OCI-LY1 (cell line): ENCODE data around the gene RPP25L.

Experiments used
- H2AFZ ChIP-seq: fragments of 200-600 bp; sonication (generic), shearing (Covaris generic); 2 replicates; pipeline ENCODE4 v1.6.0; 2014; ENCODE audit warnings: antibody characterized with exemption, mild to moderate bottlenecking, low read length
- H3F3A ChIP-seq: fragments of 200-600 bp; sonication (generic), shearing (Covaris generic); 2 replicates; pipeline ENCODE4 v1.6.0; 2014; ENCODE audit warnings: mild to moderate bottlenecking, antibody characterized with exemption, low read length, moderate library complexity; ENCODE audit not compliant: insufficient read depth
- H3K27ac ChIP-seq: fragments of 200-600 bp; sonication (generic); 2 replicates; pipeline ENCODE4 v1.5.1; 2014; ENCODE audit warnings: low read length, mixed run types, mild to moderate bottlenecking, low read depth; ENCODE audit not compliant: poor library complexity, severe bottlenecking
- H3K27me3 ChIP-seq: fragments of 200-600 bp; sonication (generic); 2 replicates; pipeline ENCODE4 v1.6.0; 2014; ENCODE audit warnings: antibody characterized with exemption, mild to moderate bottlenecking, low read length, moderate library complexity; ENCODE audit not compliant: insufficient read depth
- H3K36me3 ChIP-seq: fragments of 200-600 bp; sonication (generic); 2 replicates; pipeline ENCODE4 v1.6.1; 2014; ENCODE audit warnings: mild to moderate bottlenecking, antibody characterized with exemption, low read length, moderate library complexity, mixed read lengths; ENCODE audit not compliant: insufficient read depth
- H3K4me1 ChIP-seq: fragments of 200-600 bp; sonication (generic); 2 replicates; pipeline ENCODE4 v1.5.1; 2014; ENCODE audit warnings: mild to moderate bottlenecking, low read length, moderate library complexity; ENCODE audit not compliant: insufficient read depth, severe bottlenecking
- H3K4me2 ChIP-seq: fragments of 200-600 bp; sonication (generic), shearing (Covaris generic); 2 replicates; pipeline ENCODE4 v1.6.1; 2014; ENCODE audit warnings: low read length
- H3K4me3 ChIP-seq: fragments of 200-600 bp; sonication (generic); 2 replicates; pipeline ENCODE4 v1.5.1; 2014; ENCODE audit warnings: low read length, low read depth, mild to moderate bottlenecking, mixed read lengths; ENCODE audit not compliant: poor library complexity, severe bottlenecking
- H3K79me2 ChIP-seq: fragments of 200-600 bp; shearing (Covaris generic); 2 replicates; pipeline ENCODE4 v1.6.1; 2016; ENCODE audit warnings: mixed run types, low read length, mixed read lengths; ENCODE audit not compliant: insufficient read depth
- H3K9ac ChIP-seq: fragments of 200-600 bp; sonication (generic), shearing (Covaris generic); 2 replicates; pipeline ENCODE4 v1.6.1; 2014; ENCODE audit warnings: mild to moderate bottlenecking, low read length, mixed read lengths
- H3K9me2 ChIP-seq: fragments of 200-600 bp; sonication (generic), shearing (Covaris generic); 2 replicates; pipeline ENCODE4 v1.6.1; 2014; ENCODE audit warnings: low read depth, mild to moderate bottlenecking, low read length, mixed read lengths
- H3K9me3 ChIP-seq: fragments of 200-600 bp; shearing (Covaris generic); 2 replicates; pipeline ENCODE4 v1.6.1; 2014; ENCODE audit warnings: low read length, mixed read lengths
- H4K20me1 ChIP-seq: fragments of 200-600 bp; sonication (generic), shearing (Covaris generic); 2 replicates; pipeline ENCODE4 v1.6.0; 2016; ENCODE audit warnings: mild to moderate bottlenecking, low read length; ENCODE audit not compliant: insufficient read depth
- EZH2 ChIP-seq: fragments of 200-600 bp; sonication (generic), shearing (Covaris generic); IDR thresholded peaks from 2 replicates; pipeline ENCODE4 v1.8.0; 2017; ENCODE audit warnings: borderline replicate concordance, mixed run types, mild to moderate bottlenecking, antibody characterized with exemption, low read length, moderate library complexity, mixed read lengths
- TF ChIP-seq, protein P1 (sequence below): fragments of 200-600 bp; sonication (generic), shearing (Covaris generic); IDR thresholded peaks from 2 replicates; pipeline ENCODE4 v1.5.1; 2017; ENCODE audit warnings: mild to moderate bottlenecking, antibody characterized with exemption, low read length, moderate library complexity, mixed read lengths

Gene RPP25L

GRCh38 chr9:34612788-34613390 is 992 bp upstream of the RPP25L start:
- no peaks in the 10 kb centered on the region for H3F3A ChIP-seq
- peak overlapping the region; percentile 93 for H3K4me2 ChIP-seq
- no peaks in the 10 kb centered on the region for H4K20me1 ChIP-seq
- H3K9ac ChIP-seq = peak overlapping the region; percentile 92
- peak overlapping the region; percentile 58 for H3K27ac ChIP-seq
- H3K4me3 ChIP-seq = peak overlapping the region; percentile 98
- peaks cover 20% of the 10 kb centered on the region for H3K4me1 ChIP-seq
- no peaks in the 10 kb centered on the region for H3K79me2 ChIP-seq
- H3K36me3 ChIP-seq = peaks cover 34% of the 10 kb centered on the region
- no peaks in the 10 kb centered on the region for H3K9me3 ChIP-seq
- TF ChIP-seq, protein P1, sequence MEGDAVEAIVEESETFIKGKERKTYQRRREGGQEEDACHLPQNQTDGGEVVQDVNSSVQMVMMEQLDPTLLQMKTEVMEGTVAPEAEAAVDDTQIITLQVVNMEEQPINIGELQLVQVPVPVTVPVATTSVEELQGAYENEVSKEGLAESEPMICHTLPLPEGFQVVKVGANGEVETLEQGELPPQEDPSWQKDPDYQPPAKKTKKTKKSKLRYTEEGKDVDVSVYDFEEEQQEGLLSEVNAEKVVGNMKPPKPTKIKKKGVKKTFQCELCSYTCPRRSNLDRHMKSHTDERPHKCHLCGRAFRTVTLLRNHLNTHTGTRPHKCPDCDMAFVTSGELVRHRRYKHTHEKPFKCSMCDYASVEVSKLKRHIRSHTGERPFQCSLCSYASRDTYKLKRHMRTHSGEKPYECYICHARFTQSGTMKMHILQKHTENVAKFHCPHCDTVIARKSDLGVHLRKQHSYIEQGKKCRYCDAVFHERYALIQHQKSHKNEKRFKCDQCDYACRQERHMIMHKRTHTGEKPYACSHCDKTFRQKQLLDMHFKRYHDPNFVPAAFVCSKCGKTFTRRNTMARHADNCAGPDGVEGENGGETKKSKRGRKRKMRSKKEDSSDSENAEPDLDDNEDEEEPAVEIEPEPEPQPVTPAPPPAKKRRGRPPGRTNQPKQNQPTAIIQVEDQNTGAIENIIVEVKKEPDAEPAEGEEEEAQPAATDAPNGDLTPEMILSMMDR = peak; percentile 81
- no peak for TF ChIP-seq EZH2
- no peaks in the 10 kb centered on the region for H3K27me3 ChIP-seq
- no peak overlapping the region for H2AFZ ChIP-seq
- H3K9me2 ChIP-seq = no peaks in the 10 kb centered on the region

DNA sequence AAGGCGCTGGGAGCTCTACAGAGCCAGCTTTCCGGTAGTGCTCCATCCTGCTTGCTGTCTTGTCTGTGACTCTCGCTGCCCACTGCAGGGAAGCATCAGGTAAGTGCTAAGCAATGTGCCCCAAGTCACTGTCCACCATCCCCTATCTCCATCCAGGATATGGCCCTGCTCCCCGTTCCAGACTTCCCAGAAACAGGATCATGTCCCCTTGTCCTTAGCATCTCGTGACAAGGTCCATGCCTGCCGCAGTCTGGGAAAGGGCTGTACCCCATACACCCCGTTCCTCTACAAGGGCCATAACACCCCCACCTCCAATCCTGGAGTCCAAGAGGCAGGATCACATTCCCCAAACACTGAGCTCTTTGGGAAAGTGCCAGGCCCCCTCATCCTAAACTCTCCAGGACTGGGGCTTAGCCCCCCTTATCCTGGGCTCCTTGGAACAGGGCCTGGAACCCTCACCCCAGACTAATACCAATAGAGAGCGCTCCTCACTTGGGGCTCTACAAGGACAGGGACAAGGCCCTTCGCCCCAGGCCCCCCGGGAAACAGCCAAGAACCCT is 566 bp downstream of the RPP25L start:
- Histone ChIP-seq H3K27me3 (no peaks in the 10 kb centered on the region), H2AFZ (no peak overlapping the region), H3K9me2 (no peaks in the 10 kb centered on the region), H3F3A (no peaks in the 10 kb centered on the region), H4K20me1 (no peaks in the 10 kb centered on the region), H3K79me2 (no peaks in the 10 kb centered on the region), H3K9me3 (no peaks in the 10 kb centered on the region), H3K4me1 (peaks cover 20% of the 10 kb centered on the region), H3K9ac (peak overlapping the region; percentile 92), H3K4me3 (peak overlapping the region; percentile 98), H3K4me2 (peak overlapping the region; percentile 93), H3K36me3 (peaks cover 19% of the 10 kb centered on the region), H3K27ac (peak overlapping the region; percentile 45)
- TF ChIP-seq, protein P1 = no peak
- no peak for TF ChIP-seq EZH2

GRCh38 chr9:34610434-34611206 is 1.3 kb downstream of the RPP25L start:
- Histone ChIP-seq H3K4me1 (peaks cover 20% of the 10 kb centered on the region), H3K9me3 (no peaks in the 10 kb centered on the region), H3K27ac (no peak overlapping the region), H3K79me2 (no peaks in the 10 kb centered on the region), H3K9me2 (no peaks in the 10 kb centered on the region), H3K4me2 (peak overlapping the region; percentile 93), H3F3A (no peaks in the 10 kb centered on the region), H3K27me3 (no peaks in the 10 kb centered on the region), H4K20me1 (no peaks in the 10 kb centered on the region), H3K9ac (peak overlapping the region; percentile 92; the same call in 1 of the 2 replicates), H3K4me3 (peak overlapping the region; percentile 98), H2AFZ (no peak overlapping the region), H3K36me3 (peaks cover 13% of the 10 kb centered on the region)
- TF ChIP-seq, protein P1 = no peak
- no peak for TF ChIP-seq EZH2
